GM10266 (cell line): ENCODE results near the gene TBX3.

ENCODE experiments used
- DNase-seq: peaks from one replicate; pipeline ENCODE4 v3.0.0; 2012; ENCODE audit errors: extremely low spot score
- CTCF ChIP-seq: IDR thresholded peaks from 2 replicates; pipeline ENCODE4 v1.5.1; 2012; ENCODE audit warnings: mild to moderate bottlenecking, low read depth; ENCODE audit not compliant: control insufficient read depth, insufficient read depth; ENCODE audit errors: missing control alignments

Gene TBX3

GRCh38 chr12:114674251-114675047 is 9.5 kb downstream of the TBX3 start:
- DNase-seq: no peak
- TF ChIP-seq CTCF: no peak

DNA sequence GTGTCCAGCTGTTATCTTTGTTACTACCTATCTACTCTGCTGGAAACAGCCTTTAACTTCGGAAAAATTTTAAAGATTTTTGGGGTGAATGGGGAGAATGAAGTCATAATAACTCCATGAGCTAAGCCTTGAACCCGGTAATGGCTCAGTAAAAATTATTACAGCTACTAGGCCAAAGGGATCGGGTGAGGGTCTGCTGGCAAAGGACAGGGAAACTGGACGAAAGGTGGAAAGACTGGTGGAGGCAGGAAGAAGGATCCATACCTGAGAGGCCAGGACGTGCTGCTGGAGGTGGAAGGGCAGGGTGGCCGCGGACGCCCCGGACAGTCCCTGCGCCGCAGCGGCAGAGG is 10.1 kb downstream of the TBX3 start:
- DNase-seq: no peak
- TF ChIP-seq CTCF: no peak

DNA sequence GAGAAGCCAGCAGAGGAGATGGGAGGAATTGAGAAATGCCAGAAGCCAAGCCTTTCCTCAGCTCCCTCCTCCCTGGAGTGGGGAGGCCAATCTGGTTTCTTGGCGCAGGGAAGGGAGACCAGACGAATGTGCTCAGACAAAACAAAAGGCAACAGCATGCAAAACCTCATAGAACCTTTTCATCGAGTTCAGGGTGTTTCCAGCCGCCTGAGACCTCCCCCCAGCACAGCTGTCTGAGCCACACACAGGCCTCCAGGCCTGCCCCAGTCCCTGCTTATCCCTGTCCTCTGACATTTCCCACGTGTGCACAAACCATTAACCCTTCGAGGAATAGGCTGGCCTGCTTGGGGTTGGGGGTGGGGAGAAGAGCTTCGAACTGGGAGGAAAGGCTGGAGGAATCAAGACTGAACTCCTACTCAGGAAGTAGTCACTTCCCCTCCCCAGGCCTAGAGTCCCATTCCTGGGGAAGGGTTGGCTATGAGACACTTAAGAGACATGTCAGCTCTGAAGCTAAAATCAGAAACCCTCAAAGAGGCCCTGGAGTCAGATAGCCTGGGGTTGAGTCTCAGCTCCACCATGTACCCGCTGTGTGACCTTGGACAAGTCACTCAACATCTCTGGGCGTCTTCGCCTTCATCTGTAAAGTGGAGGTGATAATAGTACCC is 10.7 kb downstream of the TBX3 start:
- no peak for TF ChIP-seq CTCF
- DNase-seq: no peak

- no peak for DNase-seq
- no peak for TF ChIP-seq CTCF
Measured at GRCh38 chr12:114672817-114673168, 11.2 kb downstream of the TBX3 start.

GRCh38 chr12:114671443-114672411 is 12.2 kb downstream of the TBX3 start:
- no peak for DNase-seq

GRCh38 chr12:114671066-114671442 is 12.9 kb downstream of the TBX3 start:
- DNase-seq: no peak
- no peak for TF ChIP-seq CTCF

More at GRCh38 chr12:114671443-114672411, 12.2 kb downstream of the TBX3 start:
- no peak for TF ChIP-seq CTCF
